HCT116 (cell line): ENCODE results near the gene NRBP1.

ENCODE experiments used
- EZH2 ChIP-seq: fragments of 200-600 bp; sonication (generic); IDR thresholded peaks from 2 replicates; pipeline ENCODE4 v1.6.1; 2017; ENCODE audit warnings: antibody characterized with exemption, mixed run types
- POLR2A ChIP-seq: IDR thresholded peaks from 2 replicates; pipeline ENCODE4 v1.7.0; 2011; ENCODE audit warnings: borderline replicate concordance; ENCODE audit not compliant: insufficient read depth, insufficient read length; ENCODE audit errors: extremely low read depth
- POLR2AphosphoS5 ChIP-seq: IDR thresholded peaks from 2 replicates; pipeline ENCODE4 v1.6.1; 2011; ENCODE audit warnings: mild to moderate bottlenecking, low read depth, low read length, moderate library complexity
- TCF7L2 ChIP-seq: IDR thresholded peaks from 2 replicates; pipeline ENCODE4 v1.7.0; 2011; ENCODE audit warnings: borderline replicate concordance, inconsistent platforms; ENCODE audit not compliant: insufficient read depth, insufficient read length; ENCODE audit errors: extremely low read depth
- TF ChIP-seq, protein P1 (sequence below), 3 experiments: fragments of 200-600 bp in 1 of 3; sonication (generic) in 1 of 3; IDR thresholded peaks in 2 of 3; conservative IDR thresholded peaks in 1 of 3; 2 replicates each; pipeline ENCODE4 v1.5.1; 2012 to 2017; ENCODE audit warnings: low read depth in 2 of 3, low read length in 2 of 3, antibody characterized with exemption in 1 of 3, borderline replicate concordance in 1 of 3, control low read depth in 1 of 3, mild to moderate bottlenecking in 1 of 3, mixed read lengths in 1 of 3, mixed run types in 1 of 3, moderate library complexity in 1 of 3; ENCODE audit not compliant: insufficient read depth in 1 of 3
- TF ChIP-seq, protein P2 (sequence below): IDR thresholded peaks from 2 replicates; pipeline ENCODE4 v1.6.1; 2012
- TF ChIP-seq, protein P3 (sequence below): IDR thresholded peaks from 2 replicates; pipeline ENCODE4 v1.6.1; 2012

DNA sequence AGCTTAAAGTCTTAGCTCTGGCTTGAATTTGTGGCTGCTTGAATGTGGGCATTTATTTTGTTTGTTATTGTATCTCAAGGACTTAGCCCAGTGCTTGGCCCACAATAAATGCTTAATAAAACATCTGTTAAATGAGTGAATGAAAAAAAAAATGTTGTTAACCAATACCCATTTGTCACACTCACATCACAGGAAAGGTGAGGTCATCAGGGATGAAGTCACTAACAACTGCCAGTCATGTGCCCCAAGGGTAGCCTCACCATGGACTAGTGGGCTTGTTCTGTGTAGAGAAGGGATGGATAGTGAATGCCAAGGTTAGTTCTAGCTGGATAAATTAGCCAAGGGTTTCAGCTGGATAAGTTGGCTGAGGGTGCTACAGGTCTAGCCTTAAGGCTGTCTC is 3.0 kb downstream of the NRBP1 start:
- TF ChIP-seq POLR2A (no peak), EZH2 (no peak), POLR2AphosphoS5 (no peak), TCF7L2 (no peak)
- TF ChIP-seq, protein P1, sequence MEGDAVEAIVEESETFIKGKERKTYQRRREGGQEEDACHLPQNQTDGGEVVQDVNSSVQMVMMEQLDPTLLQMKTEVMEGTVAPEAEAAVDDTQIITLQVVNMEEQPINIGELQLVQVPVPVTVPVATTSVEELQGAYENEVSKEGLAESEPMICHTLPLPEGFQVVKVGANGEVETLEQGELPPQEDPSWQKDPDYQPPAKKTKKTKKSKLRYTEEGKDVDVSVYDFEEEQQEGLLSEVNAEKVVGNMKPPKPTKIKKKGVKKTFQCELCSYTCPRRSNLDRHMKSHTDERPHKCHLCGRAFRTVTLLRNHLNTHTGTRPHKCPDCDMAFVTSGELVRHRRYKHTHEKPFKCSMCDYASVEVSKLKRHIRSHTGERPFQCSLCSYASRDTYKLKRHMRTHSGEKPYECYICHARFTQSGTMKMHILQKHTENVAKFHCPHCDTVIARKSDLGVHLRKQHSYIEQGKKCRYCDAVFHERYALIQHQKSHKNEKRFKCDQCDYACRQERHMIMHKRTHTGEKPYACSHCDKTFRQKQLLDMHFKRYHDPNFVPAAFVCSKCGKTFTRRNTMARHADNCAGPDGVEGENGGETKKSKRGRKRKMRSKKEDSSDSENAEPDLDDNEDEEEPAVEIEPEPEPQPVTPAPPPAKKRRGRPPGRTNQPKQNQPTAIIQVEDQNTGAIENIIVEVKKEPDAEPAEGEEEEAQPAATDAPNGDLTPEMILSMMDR (IDR thresholded peaks at IDR 0.05 in 2 of 3, conservative IDR thresholded peaks at IDR 0.05 in 1 of 3; ENCODE audit: borderline replicate concordance in 1 of 3, insufficient read depth in 1 of 3, low read depth in 2 of 3, low read length in 2 of 3), result no peak
- TF ChIP-seq, protein P2, sequence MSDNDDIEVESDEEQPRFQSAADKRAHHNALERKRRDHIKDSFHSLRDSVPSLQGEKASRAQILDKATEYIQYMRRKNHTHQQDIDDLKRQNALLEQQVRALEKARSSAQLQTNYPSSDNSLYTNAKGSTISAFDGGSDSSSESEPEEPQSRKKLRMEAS, result no peak
- TF ChIP-seq, protein P3, sequence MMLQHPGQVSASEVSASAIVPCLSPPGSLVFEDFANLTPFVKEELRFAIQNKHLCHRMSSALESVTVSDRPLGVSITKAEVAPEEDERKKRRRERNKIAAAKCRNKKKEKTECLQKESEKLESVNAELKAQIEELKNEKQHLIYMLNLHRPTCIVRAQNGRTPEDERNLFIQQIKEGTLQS, result no peak
